ENCODE measurements around the gene IL22RA1.

DNA sequence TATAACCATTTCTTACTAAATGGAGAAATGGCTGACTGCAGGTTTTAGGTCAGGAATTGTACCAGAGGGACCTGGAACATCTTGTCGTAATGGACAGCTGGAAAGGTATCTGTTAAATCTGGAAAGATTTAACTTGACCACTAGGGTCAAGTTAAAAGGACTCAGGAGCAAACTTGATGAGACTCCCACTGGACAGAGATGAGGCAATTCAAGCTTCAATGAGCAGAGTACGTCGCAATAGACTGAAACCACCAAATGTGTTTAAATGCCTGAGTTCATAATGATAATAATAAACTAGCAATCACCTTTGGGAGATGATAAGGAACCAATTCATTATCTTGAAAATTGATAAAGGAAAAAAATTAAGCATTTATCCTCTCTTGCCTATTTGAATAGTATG lies 35.5 kb upstream of the IL22RA1 start:
- TF ChIP-seq, protein P1, sequence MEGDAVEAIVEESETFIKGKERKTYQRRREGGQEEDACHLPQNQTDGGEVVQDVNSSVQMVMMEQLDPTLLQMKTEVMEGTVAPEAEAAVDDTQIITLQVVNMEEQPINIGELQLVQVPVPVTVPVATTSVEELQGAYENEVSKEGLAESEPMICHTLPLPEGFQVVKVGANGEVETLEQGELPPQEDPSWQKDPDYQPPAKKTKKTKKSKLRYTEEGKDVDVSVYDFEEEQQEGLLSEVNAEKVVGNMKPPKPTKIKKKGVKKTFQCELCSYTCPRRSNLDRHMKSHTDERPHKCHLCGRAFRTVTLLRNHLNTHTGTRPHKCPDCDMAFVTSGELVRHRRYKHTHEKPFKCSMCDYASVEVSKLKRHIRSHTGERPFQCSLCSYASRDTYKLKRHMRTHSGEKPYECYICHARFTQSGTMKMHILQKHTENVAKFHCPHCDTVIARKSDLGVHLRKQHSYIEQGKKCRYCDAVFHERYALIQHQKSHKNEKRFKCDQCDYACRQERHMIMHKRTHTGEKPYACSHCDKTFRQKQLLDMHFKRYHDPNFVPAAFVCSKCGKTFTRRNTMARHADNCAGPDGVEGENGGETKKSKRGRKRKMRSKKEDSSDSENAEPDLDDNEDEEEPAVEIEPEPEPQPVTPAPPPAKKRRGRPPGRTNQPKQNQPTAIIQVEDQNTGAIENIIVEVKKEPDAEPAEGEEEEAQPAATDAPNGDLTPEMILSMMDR (IDR thresholded peaks at IDR 0.05) = no peak
- TF ChIP-seq ZFX (IDR thresholded peaks at IDR 0.05; ENCODE audit: borderline replicate concordance) = no peak

All from 22Rv1 (cell line).